ENCODE data around the gene KAT8. TPM values are rescaled to one million over a fixed set of nuclear protein-coding genes. Genes with fewer than 3 reads are reported as not detected.

KAT8 gene
- total RNA-seq, 1 experiment from 2014 or later, result 45.2 TPM

DNA sequence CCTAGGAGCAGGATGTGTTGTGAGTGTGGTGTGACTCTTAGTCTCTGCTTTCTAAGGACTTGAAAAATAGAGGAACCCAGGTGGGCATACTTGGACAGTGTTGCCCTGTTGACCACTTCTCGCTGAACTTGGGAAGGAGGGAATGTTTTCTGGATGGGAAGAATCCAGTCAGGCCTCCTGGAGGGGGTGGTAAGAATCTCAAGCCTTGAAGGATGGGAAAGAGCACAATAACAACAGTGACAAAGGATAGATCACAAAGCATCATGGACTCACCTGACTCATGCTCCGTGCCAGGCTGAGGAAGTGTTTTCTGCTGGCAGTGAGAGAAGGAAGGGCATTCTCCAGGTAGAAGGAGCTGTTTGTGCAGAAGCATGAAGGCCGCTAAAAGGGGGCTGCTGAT is 8.4 kb downstream of the KAT8 start:
- H3K4me1 ChIP-seq (replicated peaks), result no peaks in the 10 kb centered on the region
- H3K4me3 ChIP-seq, result no peak overlapping the region
- H3K9me3 ChIP-seq (replicated peaks), result no peaks in the 10 kb centered on the region
- no peak for DNase-seq (ENCODE audit: low read depth in 1 of 2, low spot score in 2 of 2)
- H3K27ac ChIP-seq, result no peak overlapping the region
- no peaks in the 10 kb centered on the region for H3K27me3 ChIP-seq (replicated peaks)
- peaks cover 51% of the 10 kb centered on the region for H3K36me3 ChIP-seq

GRCh38 chr16:31127182-31127581 is 9.7 kb downstream of the KAT8 start:
- no peak for DNase-seq (ENCODE audit: low read depth in 1 of 2, low spot score in 2 of 2)
- Histone ChIP-seq H3K27me3 (replicated peaks) (no peaks in the 10 kb centered on the region), H3K4me1 (replicated peaks) (no peaks in the 10 kb centered on the region), H3K9me3 (replicated peaks) (no peaks in the 10 kb centered on the region), H3K4me3 (no peak overlapping the region), H3K27ac (no peak overlapping the region), H3K36me3 (peaks cover 47% of the 10 kb centered on the region)

DNA sequence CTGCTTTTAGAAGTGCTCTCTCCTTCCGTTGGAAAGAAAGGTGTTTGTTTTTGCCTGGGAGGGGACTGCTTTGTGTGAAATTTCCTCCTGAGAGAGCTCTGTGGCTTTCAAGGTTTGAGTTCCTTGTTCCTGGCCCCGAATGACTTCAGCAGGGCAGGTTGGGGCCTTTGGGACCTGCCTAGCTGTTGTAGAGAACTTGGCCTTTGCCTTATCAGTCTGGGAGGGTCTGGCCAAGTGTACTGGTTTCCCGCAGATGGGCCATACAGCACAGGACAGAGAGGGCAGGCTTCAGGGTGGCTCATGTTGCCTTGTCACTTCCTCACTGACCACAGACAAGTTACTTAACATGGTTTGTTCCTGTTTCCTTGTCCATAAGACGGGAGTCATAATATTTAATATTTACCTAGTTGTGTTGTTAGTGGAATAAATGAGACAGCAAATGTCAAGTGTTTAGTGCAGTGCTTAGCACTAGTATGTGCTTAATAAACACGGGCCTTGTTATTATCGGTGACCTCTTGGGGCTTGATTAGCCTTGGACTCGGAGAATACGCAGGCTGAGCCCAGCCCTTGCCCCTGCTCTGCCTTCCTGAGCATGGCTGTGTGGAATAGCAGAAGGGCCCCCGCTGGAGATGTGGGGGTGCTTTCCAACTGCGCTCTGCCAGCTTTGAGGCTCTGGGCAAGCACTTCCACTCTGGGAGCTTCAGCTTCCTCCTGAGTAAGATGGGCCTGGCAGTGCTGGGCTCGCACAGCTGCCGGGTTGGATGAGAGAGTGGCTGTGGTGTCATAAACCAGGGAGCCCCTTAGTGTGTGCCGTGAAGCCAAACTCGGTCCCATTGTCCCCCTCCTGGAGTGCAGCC is 11.5 kb downstream of the KAT8 start:
- Histone ChIP-seq H3K27ac (no peak overlapping the region), H3K27me3 (replicated peaks) (no peaks in the 10 kb centered on the region), H3K36me3 (peaks cover 34% of the 10 kb centered on the region), H3K4me3 (no peak overlapping the region), H3K9me3 (replicated peaks) (no peaks in the 10 kb centered on the region), H3K4me1 (replicated peaks) (no peaks in the 10 kb centered on the region)
- no peak for DNase-seq (ENCODE audit: low read depth in 1 of 2, low spot score in 2 of 2)

GRCh38 chr16:31129568-31130335 is 12.3 kb downstream of the KAT8 start:
- Histone ChIP-seq H3K4me1 (replicated peaks) (no peaks in the 10 kb centered on the region), H3K9me3 (replicated peaks) (no peaks in the 10 kb centered on the region), H3K27me3 (replicated peaks) (no peaks in the 10 kb centered on the region), H3K27ac (no peak overlapping the region), H3K4me3 (no peak overlapping the region), H3K36me3 (peaks cover 32% of the 10 kb centered on the region)
- no peak for DNase-seq (ENCODE audit: low read depth in 1 of 2, low spot score in 2 of 2)

DNA sequence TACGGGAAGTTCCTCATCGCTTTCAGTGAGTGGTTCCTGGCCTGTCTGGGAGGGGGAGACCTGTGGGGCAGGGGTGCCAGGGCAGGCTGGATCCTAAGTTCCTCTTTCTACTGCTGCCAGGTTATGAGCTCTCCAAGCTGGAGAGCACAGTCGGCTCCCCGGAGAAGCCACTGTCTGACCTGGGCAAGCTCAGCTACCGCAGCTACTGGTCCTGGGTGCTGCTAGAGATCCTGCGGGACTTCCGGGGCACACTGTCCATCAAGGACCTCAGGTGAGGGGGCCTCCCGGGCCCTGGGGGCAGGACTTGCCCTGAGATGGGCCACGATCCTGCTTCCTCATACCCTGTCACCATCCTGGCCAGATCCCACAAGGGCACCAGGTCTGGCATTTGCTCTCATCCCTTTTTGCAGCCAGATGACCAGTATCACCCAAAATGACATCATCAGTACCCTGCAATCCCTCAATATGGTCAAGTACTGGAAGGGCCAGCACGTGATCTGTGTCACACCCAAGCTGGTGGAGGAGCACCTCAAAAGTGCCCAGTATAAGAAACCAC is 12.9 kb downstream of the KAT8 start:
- H3K36me3 ChIP-seq, result peaks cover 32% of the 10 kb centered on the region
- DNase-seq (ENCODE audit: low read depth in 1 of 2, low spot score in 2 of 2), result no peak
- H3K27me3 ChIP-seq (replicated peaks), result no peaks in the 10 kb centered on the region
- no peak overlapping the region for H3K4me3 ChIP-seq
- H3K4me1 ChIP-seq (replicated peaks), result no peaks in the 10 kb centered on the region
- no peaks in the 10 kb centered on the region for H3K9me3 ChIP-seq (replicated peaks)
- no peak overlapping the region for H3K27ac ChIP-seq

GRCh38 chr16:31130899-31131298 is 13.4 kb downstream of the KAT8 start:
- H3K27ac ChIP-seq, result no peak overlapping the region
- no peak for DNase-seq (ENCODE audit: low read depth in 1 of 2, low spot score in 2 of 2)
- H3K4me3 ChIP-seq, result no peak overlapping the region
- peaks cover 32% of the 10 kb centered on the region for H3K36me3 ChIP-seq
- H3K9me3 ChIP-seq (replicated peaks), result no peaks in the 10 kb centered on the region
- H3K27me3 ChIP-seq (replicated peaks), result no peaks in the 10 kb centered on the region
- no peaks in the 10 kb centered on the region for H3K4me1 ChIP-seq (replicated peaks)

DNA sequence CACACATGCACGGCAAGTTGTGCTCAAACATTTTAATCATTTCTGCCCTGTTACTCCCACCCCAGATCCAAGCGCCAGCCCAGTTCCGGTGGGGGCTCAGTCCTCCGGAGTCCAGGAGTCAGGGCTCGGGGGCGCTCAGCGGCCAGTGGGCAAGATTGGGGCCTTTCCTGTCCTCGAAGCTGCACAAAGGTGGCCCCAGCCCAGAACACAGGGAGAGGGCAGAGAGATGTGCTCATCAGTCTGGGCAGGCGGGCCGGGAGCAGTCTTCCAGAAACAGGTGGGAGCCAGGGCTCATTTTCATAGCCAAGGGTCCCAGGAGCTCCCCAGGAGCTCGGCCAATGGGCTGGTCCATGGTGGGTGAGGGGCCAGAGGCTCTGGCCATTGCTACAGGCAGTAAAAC is 14.0 kb downstream of the KAT8 start:
- Histone ChIP-seq H3K4me3 (no peak overlapping the region), H3K4me1 (replicated peaks) (no peaks in the 10 kb centered on the region), H3K27ac (no peak overlapping the region), H3K27me3 (replicated peaks) (no peaks in the 10 kb centered on the region), H3K36me3 (peaks cover 32% of the 10 kb centered on the region), H3K9me3 (replicated peaks) (no peaks in the 10 kb centered on the region)
- DNase-seq (ENCODE audit: low read depth in 1 of 2, low spot score in 2 of 2), result no peak

GRCh38 chr16:31131841-31132271 is 14.4 kb downstream of the KAT8 start:
- Histone ChIP-seq H3K4me3 (no peak overlapping the region), H3K9me3 (replicated peaks) (no peaks in the 10 kb centered on the region), H3K27ac (no peak overlapping the region), H3K36me3 (peaks cover 32% of the 10 kb centered on the region), H3K27me3 (replicated peaks) (no peaks in the 10 kb centered on the region), H3K4me1 (replicated peaks) (no peaks in the 10 kb centered on the region)
- DNase-seq (ENCODE audit: low read depth in 1 of 2, low spot score in 2 of 2), result no peak

- H3K36me3 ChIP-seq, result peaks cover 26% of the 10 kb centered on the region
- no peak overlapping the region for H3K4me3 ChIP-seq
- no peaks in the 10 kb centered on the region for H3K4me1 ChIP-seq (replicated peaks)
- no peak overlapping the region for H3K27ac ChIP-seq
- DNase-seq (ENCODE audit: low read depth in 1 of 2, low spot score in 2 of 2), result no peak
- H3K27me3 ChIP-seq (replicated peaks), result no peaks in the 10 kb centered on the region
- no peaks in the 10 kb centered on the region for H3K9me3 ChIP-seq (replicated peaks)
Measured at GRCh38 chr16:31132303-31132979, 15.0 kb downstream of the KAT8 start.

DNA sequence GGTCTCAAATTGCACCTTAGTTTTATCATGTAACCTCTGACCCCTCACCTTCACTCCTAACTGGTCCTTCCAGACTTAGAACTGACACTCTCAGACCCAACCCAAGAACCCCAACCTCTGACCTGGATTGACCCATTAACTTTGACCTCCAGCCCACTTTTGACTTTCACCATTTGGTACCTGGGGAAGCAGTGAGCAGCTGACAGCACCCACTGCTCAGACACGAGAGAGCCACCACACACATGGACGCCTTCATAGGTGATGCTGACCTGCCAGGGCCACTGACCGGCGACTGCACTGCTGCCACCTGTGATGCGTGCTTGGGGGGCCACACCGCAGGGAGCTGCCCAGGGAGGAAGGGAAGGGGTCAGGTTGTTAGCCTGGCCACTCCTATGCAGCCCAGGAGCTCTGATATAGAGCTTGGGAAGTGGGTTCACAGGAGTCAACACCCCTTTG is 15.6 kb downstream of the KAT8 start:
- peaks cover 20% of the 10 kb centered on the region for H3K36me3 ChIP-seq
- no peak overlapping the region for H3K27ac ChIP-seq
- no peak overlapping the region for H3K4me3 ChIP-seq
- H3K27me3 ChIP-seq (replicated peaks), result no peaks in the 10 kb centered on the region
- DNase-seq (ENCODE audit: low read depth in 1 of 2, low spot score in 2 of 2), result no peak
- no peaks in the 10 kb centered on the region for H3K4me1 ChIP-seq (replicated peaks)
- no peaks in the 10 kb centered on the region for H3K9me3 ChIP-seq (replicated peaks)

DNA sequence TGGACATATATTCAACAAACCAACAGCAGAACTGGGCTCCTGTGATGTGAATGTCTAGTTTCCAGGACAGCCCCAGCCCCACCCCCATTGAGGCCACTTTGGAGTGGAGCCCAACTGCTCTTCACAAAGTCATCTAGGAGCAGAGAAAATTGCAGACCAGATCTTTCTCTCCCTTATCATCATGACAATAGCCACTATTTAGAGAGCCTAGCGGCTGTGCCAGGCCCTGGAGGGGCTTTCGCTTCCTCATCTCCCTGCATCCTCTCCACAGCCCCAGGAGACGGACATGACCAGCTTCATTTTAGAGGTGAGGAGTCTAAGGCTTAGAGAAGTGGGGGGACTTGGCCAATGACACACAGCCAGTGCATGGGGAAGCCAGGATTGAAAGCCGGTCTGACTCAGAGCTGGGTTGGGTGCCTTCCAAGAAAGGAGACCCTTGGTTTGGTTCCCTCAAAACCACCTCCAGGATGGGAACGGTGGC is 16.7 kb downstream of the KAT8 start:
- H3K4me3 ChIP-seq, result no peak overlapping the region
- no peaks in the 10 kb centered on the region for H3K27me3 ChIP-seq (replicated peaks)
- no peak for DNase-seq (ENCODE audit: low read depth in 1 of 2, low spot score in 2 of 2)
- peaks cover 10% of the 10 kb centered on the region for H3K4me1 ChIP-seq (replicated peaks)
- no peaks in the 10 kb centered on the region for H3K9me3 ChIP-seq (replicated peaks)
- no peak overlapping the region for H3K27ac ChIP-seq
- H3K36me3 ChIP-seq, result peaks cover 15% of the 10 kb centered on the region

GRCh38 chr16:31134625-31135534 is 17.4 kb downstream of the KAT8 start:
- no peak for DNase-seq (ENCODE audit: low read depth in 1 of 2, low spot score in 2 of 2)
- H3K4me3 ChIP-seq, result no peak overlapping the region
- H3K9me3 ChIP-seq (replicated peaks), result no peaks in the 10 kb centered on the region
- no peaks in the 10 kb centered on the region for H3K27me3 ChIP-seq (replicated peaks)
- peaks cover 15% of the 10 kb centered on the region for H3K36me3 ChIP-seq
- H3K4me1 ChIP-seq (replicated peaks), result peaks cover 12% of the 10 kb centered on the region
- no peak overlapping the region for H3K27ac ChIP-seq
